Fibroblast of skin of right biceps (primary cell): Measurements from ENCODE around the gene FAM222B.
"Not testable (repeated sequence)": the region's sequence is repeated elsewhere in the genome, so short reads cannot be mapped to it uniquely, and the experiment has no call there.

ENCODE experiments used
- DNase-seq: peaks from one replicate; pipeline ENCODE4 v3.0.0-alpha.2; 2013

FAM222B gene

GRCh38 chr17:28867276-28867675 lies 24.7 kb upstream of the FAM222B start:
- no peak for DNase-seq

- DNase-seq, result peak; percentile 35
These were observed 23.6 kb upstream of the FAM222B start for GRCh38 chr17:28865946-28866752.

DNA sequence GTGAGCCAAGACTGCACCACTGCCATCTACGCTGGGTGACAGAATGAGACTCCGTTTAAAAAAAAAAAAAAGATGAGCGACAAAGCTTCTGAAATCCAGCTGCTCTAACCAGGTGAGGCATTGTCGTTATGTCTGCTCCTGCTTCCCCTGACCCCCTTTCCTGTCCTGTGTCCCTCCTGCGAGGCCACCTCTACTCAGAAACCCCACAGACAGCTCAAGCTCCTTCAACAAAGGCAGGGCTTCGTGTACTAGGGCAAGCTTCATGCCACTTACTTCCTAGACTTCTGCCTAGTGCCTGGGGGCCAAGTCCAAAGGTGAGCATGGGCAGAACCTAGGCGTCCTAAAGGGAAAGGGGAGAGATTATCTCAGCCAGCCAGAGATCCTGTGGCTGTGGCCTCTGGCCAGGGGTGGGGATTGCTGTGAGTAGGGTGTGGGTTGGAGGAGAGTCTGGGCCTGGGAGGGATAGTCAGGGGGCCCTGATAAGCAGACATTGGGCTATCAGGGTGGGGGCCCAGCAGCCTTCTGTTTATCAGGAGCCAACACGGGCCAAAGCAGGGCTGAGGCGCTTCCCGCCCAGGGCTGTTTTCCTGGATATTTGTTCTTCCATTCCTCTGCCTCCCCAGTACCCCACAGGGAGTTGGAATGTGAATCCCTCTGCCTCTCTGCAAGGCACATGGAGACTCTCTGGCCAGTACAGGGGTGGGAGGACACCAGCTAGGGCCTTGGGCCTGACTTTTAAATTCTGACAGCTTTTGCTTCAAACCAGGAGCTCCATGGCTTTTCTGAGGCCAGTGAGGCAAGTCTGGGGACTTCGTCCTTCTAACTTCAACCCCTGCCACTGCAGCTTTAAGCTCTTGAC lies 22.6 kb upstream of the FAM222B start:
- no peak for DNase-seq

- DNase-seq, result no peak
These were observed 21.4 kb upstream of the FAM222B start for GRCh38 chr17:28863953-28864352.

- no peak for DNase-seq
These were observed 20.0 kb upstream of the FAM222B start for GRCh38 chr17:28862561-28862960.

DNA sequence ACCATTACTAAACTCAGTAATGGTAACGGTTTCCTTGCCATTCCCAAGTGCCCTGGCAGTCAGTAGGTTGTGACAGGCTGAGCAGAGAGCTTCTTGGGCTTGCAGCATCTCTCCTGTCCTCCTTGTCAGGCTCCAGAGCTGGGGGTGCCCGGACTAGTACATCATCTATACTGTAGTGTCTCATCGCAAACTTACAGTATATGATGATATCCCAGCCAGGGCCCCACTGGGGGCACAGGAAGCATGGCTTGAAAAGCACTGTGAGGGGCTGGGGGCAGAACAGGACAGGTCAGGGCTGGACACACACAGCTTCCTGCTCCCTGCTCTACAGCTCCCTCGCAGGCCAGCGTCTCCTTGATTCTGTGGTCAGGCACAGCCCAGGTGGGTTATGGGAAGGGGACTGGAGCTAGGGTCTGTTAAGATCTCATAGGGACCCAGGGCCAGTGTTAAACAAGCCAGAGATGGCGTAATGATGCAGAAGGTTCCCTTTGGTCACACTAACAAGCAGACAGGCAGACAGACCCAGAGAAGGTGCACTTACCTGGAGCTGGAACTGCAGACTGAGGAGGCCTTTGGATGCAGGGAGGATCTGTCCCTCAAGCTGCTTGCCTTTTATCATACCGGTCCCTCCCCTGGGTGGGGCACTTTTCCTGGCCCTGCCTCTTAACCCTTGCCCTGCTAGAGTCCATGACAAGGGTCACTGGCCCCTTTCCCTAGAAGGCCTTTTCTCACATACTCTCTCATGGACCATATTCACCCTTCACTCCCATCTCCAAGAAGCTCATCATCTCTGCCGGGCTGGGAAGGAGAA lies 19.0 kb upstream of the FAM222B start:
- no peak for DNase-seq

- no peak for DNase-seq
These were observed 17.8 kb upstream of the FAM222B start for GRCh38 chr17:28860363-28860808.

GRCh38 chr17:28858801-28859355 lies 16.3 kb upstream of the FAM222B start:
- DNase-seq, result no peak

- DNase-seq, result no peak
These were observed 15.6 kb upstream of the FAM222B start for GRCh38 chr17:28857905-28858800.

DNA sequence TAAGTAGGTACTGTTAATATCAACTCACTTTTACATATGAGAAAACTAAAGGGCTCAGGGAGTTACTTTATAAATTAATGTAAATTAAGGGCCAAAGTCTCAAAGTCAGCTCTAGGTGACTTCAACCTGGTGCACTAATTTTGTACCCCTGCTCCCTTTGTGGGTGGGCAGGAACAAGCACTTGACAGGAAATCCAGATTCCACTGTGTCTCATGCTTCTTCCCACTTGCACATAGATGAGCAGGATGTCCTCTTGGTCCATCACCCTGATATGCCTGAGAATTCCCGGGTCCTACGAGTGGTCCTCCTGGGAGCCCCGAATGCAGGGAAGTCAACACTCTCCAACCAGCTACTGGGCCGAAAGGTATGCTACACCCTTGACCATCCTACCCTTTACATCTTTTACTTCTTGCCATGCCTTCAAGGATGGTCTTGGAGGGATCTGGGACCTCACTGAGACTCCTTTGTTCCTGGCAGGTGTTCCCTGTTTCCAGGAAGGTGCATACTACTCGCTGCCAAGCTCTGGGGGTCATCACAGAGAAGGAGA lies 13.5 kb upstream of the FAM222B start:
- no peak for DNase-seq

GRCh38 chr17:28855336-28855679 lies 12.7 kb upstream of the FAM222B start:
- no peak for DNase-seq

GRCh38 chr17:28854457-28855335 lies 12.1 kb upstream of the FAM222B start, which contains the start of gene ERAL1:
Gene ERAL1 (plus strand): TSS chr17:28855016. CDS start chr17:28855035, 19 bp downstream.
- peak; percentile 87 for DNase-seq

DNA sequence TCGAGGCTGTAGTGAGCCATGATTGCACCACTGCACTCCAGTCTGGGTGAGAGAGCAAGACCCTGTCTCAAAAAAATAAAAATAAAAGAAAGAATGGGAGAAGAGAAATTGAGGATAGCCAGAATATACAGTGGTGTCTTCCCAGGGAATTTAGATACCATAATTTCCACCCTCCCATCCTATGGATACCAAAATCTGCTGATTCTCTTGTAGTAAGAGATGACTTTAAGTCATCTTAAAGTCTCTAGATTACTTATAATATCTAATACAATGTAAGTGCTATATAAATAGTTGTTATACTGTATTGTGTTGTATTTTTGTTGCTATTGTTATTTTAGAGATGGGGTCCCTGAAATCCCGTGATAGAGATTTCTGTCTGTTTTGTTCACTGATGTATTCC lies 10.7 kb upstream of the FAM222B start:
- DNase-seq, result no peak

- no peak for DNase-seq
These were observed 6.7 kb upstream of the FAM222B start for GRCh38 chr17:28849281-28849680.

DNA sequence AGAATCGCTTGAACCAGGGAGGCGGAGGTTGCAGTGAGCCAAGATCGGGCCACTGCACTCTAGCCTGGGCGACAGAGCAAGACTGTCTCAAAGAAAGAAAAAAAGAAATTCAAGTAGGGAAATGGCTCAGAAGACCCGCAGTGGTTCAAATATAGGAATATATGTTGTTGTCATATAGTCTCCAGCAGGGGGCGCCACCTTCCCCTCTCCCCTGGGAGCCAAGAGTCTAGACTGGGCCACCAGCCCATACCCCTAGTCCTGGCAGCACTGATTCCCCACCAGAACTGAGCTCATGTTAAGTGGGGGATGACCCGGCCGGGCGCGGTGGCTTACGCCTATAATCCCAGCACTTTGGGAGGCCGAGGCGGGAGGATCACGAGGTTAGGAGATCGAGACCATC lies 6.1 kb upstream of the FAM222B start:
- not testable (repeated sequence) for DNase-seq

DNA sequence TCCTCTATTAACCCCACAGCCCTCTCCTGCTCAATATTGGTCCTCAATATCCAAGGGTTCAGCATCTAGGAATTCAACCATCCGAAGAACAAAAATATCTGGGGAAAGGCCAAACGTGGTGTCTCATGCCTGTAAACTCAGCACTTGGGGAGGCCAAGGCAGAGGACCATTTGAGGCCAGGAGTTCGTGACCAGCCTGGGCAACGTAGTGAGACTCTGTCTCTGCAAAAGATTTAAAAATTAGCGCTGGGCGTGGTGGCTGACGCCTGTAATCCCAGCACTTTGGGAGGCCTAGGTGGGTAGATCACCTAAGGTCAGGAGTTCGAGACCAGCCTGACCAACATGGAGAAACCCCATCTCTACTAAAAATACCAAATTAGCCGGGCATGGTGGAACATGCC lies 4.1 kb upstream of the FAM222B start:
- not testable (repeated sequence) for DNase-seq

DNA sequence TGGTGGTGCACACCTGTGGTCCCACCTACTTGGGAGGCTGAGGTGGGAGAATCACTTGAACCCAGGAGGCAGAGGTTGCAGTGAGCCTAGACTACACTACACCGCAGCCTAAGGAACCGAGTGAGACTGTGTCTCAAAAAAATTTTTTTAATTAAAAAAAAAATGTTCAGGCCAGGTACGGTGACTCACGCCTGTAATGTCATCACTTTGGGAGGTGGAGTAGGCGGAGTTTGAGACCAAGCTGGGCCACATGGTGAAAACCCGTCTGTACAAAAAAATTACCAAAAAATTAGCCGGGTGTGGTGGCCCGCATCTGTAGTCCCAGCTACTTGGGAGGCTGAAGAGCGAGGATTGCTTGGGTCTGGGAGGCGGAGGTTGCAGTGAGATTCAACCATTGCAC lies 3.6 kb upstream of the FAM222B start:
- DNase-seq, result no peak

DNA sequence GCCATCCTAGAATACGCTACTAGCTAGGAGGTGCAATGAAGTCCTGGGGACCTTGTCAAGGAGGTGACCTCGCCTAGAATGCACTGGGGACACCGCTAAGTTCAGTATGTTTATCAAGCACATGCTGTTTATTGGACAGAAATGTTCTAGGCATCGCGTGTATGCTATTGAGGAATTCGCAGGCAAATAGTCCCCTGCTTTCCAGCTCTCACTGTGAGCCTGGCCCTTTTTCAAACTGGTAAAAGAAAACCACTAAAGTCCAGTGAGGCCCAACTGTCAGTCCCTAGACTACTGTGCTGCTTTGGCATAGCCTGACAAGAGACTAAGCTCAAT lies 1.2 kb upstream of the FAM222B start:
- no peak for DNase-seq

GRCh38 chr17:28841901-28842281 lies 699 bp downstream of the FAM222B start:
- DNase-seq, result no peak

DNA sequence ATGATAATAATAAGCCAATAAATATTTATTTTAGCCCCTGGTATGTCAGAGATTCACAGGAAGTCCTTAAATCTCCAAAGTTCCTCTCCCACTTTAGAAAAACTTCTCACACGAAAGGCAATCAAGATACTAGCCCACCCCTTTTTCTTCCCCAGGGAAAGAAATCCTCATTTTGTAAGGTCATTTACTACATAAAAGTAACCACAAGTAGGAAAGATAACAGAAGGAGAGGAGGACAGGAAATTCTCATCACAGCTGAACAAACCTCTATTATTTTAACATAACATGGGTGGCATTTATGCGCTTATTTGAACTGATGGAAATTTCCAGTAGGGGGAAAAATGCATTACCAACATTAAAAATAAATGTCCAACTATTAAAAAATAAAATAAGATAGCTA lies 3.4 kb downstream of the FAM222B start:
- DNase-seq, result no peak

DNA sequence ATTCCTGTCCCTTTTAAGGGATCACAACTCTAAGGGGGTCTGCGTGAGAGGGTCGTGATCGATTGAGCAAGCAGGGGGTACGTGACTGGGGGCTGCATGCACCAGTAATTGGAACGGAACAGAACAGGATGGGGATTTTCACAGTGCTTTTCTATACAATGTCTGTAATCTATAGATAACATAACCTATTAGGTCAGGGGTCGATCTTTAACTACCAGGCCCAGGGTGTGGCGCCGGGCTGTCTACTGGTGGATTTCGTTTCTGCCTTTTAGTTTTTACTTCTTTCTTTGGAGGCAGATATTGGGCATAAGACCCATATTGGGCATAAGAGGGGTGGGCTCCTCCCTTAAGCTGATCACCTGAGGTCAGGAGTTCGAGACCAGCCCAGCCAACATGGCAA lies 6.0 kb downstream of the FAM222B start:
- DNase-seq, result not testable (repeated sequence)
